HCT116 (cell line): Measurements from ENCODE around the gene PAM16.

Source experiments
- CTCF ChIP-seq, 3 experiments: fragments of 200-600 bp in 1 of 3; sonication (generic) in 1 of 3; IDR thresholded peaks in 2 of 3; conservative IDR thresholded peaks in 1 of 3; 2 replicates each; pipeline ENCODE4 v1.5.1; 2012 to 2017; ENCODE audit warnings: low read depth in 2 of 3, low read length in 2 of 3, antibody characterized with exemption in 1 of 3, borderline replicate concordance in 1 of 3, control low read depth in 1 of 3, mild to moderate bottlenecking in 1 of 3, mixed read lengths in 1 of 3, mixed run types in 1 of 3, moderate library complexity in 1 of 3; ENCODE audit not compliant: insufficient read depth in 1 of 3
- EGR1 ChIP-seq: IDR thresholded peaks from 2 replicates; pipeline ENCODE4 v1.6.1; 2012; ENCODE audit warnings: low read depth
- FOSL1 ChIP-seq: IDR thresholded peaks from 2 replicates; pipeline ENCODE4 v1.6.1; 2012; ENCODE audit warnings: low read depth

- TF ChIP-seq CTCF (IDR thresholded peaks at IDR 0.05 in 2 of 3, conservative IDR thresholded peaks at IDR 0.05 in 1 of 3; ENCODE audit: borderline replicate concordance in 1 of 3, insufficient read depth in 1 of 3, low read depth in 2 of 3, low read length in 2 of 3) (no peak), EGR1 (no peak), FOSL1 (no peak)
These were observed 20.4 kb upstream of the PAM16 start, which contains the start of gene VASN for GRCh38 chr16:4371357-4372000.
